Measurements from ENCODE around the gene HNRNPAB. TPM values are rescaled to one million over a fixed set of nuclear protein-coding genes. Genes with fewer than 3 reads are reported as not detected.

Gene HNRNPAB
- polyA plus RNA-seq (2012; ENCODE audit: insufficient read depth, insufficient read length, low read depth) = 282 TPM

- Histone ChIP-seq H3K36me3 (peaks cover 49% of the 10 kb centered on the region), H3K4me3 (ENCODE audit: low read depth, low read length) (peak within 1 kb of the TSS; percentile 99), H3K4me1 (peaks cover 6% of the 10 kb centered on the region; the same call in 1 of the 2 replicates), H3K27me3 (no peaks in the 10 kb centered on the region), H3K9me3 (no peaks in the 10 kb centered on the region)
- peak; percentile 95 for DNase-seq
- TF ChIP-seq, protein P1, sequence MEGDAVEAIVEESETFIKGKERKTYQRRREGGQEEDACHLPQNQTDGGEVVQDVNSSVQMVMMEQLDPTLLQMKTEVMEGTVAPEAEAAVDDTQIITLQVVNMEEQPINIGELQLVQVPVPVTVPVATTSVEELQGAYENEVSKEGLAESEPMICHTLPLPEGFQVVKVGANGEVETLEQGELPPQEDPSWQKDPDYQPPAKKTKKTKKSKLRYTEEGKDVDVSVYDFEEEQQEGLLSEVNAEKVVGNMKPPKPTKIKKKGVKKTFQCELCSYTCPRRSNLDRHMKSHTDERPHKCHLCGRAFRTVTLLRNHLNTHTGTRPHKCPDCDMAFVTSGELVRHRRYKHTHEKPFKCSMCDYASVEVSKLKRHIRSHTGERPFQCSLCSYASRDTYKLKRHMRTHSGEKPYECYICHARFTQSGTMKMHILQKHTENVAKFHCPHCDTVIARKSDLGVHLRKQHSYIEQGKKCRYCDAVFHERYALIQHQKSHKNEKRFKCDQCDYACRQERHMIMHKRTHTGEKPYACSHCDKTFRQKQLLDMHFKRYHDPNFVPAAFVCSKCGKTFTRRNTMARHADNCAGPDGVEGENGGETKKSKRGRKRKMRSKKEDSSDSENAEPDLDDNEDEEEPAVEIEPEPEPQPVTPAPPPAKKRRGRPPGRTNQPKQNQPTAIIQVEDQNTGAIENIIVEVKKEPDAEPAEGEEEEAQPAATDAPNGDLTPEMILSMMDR (IDR thresholded peaks at IDR 0.05; ENCODE audit: low read depth, low read length) = no peak
These were observed at the start of gene HNRNPAB for GRCh38 chr5:178204182-178204934. Gene HNRNPAB, plus strand, starts transcription at chr5:178204533. Its CDS starts 305 bp downstream, at chr5:178204838.

DNA sequence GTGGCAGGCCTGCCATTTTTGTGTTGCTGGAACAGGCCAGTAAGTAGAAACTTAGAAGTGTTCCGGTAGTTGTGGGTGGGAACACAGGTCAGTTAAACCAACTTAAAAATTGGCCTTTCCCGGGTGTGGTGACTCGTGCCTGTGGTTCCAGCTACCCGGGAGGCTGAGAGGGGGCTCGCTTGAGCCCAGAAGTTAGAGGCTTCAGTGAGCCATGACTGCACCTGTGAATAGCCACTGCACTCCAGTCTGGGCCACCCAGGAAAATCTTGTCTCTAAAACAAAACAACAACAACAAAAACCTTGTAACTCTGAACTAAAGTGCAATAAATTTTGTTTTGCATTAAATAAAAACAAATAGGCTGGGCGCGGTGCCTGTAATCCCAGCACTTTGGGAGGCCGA, 49.3 kb upstream of the HNRNPAB start:
- no peak for DNase-seq
- no peak overlapping the region; the same call in 1 of the 2 replicates for H3K4me3 ChIP-seq (ENCODE audit: low read depth, low read length)
- H3K9me3 ChIP-seq = no peaks in the 10 kb centered on the region
- peaks cover 3% of the 10 kb centered on the region; the same call in 1 of the 2 replicates for H3K4me1 ChIP-seq
- peaks cover 23% of the 10 kb centered on the region for H3K36me3 ChIP-seq
- no peaks in the 10 kb centered on the region for H3K27me3 ChIP-seq
- TF ChIP-seq, protein P1 (IDR thresholded peaks at IDR 0.05; ENCODE audit: low read depth, low read length) = no peak

DNA sequence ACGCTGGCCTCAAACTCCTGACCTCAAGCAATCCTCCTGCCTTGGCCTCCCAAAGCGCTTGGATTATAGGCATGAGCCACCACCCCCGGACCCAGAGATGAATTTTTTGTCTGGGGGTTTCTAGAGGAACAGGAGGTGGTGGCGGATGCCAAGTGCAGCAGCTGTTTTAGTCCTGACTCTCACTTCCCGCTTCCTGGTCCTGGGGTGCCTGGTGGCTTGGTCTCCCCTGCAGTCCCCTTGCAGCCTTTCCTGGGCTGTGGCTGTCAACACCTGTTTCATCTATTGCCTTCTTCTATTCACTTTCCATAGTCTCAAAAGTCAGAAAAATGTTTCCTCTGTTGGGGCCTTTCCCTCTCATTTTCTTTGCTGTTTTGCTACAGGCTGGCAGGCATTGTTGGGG, 44.2 kb upstream of the HNRNPAB start:
- no peak for DNase-seq
- Histone ChIP-seq H3K4me1 (no peaks in the 10 kb centered on the region), H3K36me3 (no peaks in the 10 kb centered on the region), H3K9me3 (no peaks in the 10 kb centered on the region), H3K4me3 (ENCODE audit: low read depth, low read length) (no peak overlapping the region), H3K27me3 (peaks cover 6% of the 10 kb centered on the region)
- TF ChIP-seq, protein P1 (IDR thresholded peaks at IDR 0.05; ENCODE audit: low read depth, low read length) = no peak

GRCh38 chr5:178162481-178162880, 41.9 kb upstream of the HNRNPAB start:
- H3K4me3 ChIP-seq (ENCODE audit: low read depth, low read length) = no peak overlapping the region
- H3K36me3 ChIP-seq = no peaks in the 10 kb centered on the region
- H3K27me3 ChIP-seq = peaks cover 6% of the 10 kb centered on the region
- H3K4me1 ChIP-seq = no peaks in the 10 kb centered on the region
- TF ChIP-seq, protein P1 (IDR thresholded peaks at IDR 0.05; ENCODE audit: low read depth, low read length) = no peak
- no peaks in the 10 kb centered on the region for H3K9me3 ChIP-seq
- DNase-seq = no peak

- peak; percentile 89 for DNase-seq
- Histone ChIP-seq H3K27me3 (peaks cover 8% of the 10 kb centered on the region), H3K4me3 (ENCODE audit: low read depth, low read length) (peak overlapping the region; percentile 46), H3K9me3 (no peaks in the 10 kb centered on the region), H3K36me3 (no peaks in the 10 kb centered on the region), H3K4me1 (no peaks in the 10 kb centered on the region)
- TF ChIP-seq, protein P1 (IDR thresholded peaks at IDR 0.05; ENCODE audit: low read depth, low read length) = peak; percentile 96
These were observed 40.3 kb upstream of the HNRNPAB start for GRCh38 chr5:178163772-178164735.

Measured in BE2C (cell line).